NB4 (cell line): ENCODE data around the gene NTN1.

Source experiments
- POLR2A ChIP-seq: IDR thresholded peaks from 2 replicates; pipeline ENCODE4 v1.6.1; 2011; ENCODE audit warnings: mild to moderate bottlenecking; ENCODE audit not compliant: insufficient read length; ENCODE audit errors: extremely low read depth
- TF ChIP-seq, protein P1 (sequence below): IDR thresholded peaks from 2 replicates; pipeline ENCODE4 v1.6.1; 2011; ENCODE audit warnings: low read depth, low read length
- TF ChIP-seq, protein P2 (sequence below): IDR thresholded peaks from one replicate; pipeline ENCODE4 v1.5.1; 2012; ENCODE audit warnings: low read depth, low read length

GRCh38 chr17:9125722-9126121 is 104.4 kb downstream of the NTN1 start:
- TF ChIP-seq, protein P1, sequence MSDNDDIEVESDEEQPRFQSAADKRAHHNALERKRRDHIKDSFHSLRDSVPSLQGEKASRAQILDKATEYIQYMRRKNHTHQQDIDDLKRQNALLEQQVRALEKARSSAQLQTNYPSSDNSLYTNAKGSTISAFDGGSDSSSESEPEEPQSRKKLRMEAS = no peak
- TF ChIP-seq, protein P2, sequence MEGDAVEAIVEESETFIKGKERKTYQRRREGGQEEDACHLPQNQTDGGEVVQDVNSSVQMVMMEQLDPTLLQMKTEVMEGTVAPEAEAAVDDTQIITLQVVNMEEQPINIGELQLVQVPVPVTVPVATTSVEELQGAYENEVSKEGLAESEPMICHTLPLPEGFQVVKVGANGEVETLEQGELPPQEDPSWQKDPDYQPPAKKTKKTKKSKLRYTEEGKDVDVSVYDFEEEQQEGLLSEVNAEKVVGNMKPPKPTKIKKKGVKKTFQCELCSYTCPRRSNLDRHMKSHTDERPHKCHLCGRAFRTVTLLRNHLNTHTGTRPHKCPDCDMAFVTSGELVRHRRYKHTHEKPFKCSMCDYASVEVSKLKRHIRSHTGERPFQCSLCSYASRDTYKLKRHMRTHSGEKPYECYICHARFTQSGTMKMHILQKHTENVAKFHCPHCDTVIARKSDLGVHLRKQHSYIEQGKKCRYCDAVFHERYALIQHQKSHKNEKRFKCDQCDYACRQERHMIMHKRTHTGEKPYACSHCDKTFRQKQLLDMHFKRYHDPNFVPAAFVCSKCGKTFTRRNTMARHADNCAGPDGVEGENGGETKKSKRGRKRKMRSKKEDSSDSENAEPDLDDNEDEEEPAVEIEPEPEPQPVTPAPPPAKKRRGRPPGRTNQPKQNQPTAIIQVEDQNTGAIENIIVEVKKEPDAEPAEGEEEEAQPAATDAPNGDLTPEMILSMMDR = no peak
- no peak for TF ChIP-seq POLR2A
